ENCODE measurements around the gene RNF115.
"Not testable (repeated sequence)": the region's sequence is repeated elsewhere in the genome, so short reads cannot be mapped to it uniquely, and the experiment has no call there.

Gene RNF115

DNA sequence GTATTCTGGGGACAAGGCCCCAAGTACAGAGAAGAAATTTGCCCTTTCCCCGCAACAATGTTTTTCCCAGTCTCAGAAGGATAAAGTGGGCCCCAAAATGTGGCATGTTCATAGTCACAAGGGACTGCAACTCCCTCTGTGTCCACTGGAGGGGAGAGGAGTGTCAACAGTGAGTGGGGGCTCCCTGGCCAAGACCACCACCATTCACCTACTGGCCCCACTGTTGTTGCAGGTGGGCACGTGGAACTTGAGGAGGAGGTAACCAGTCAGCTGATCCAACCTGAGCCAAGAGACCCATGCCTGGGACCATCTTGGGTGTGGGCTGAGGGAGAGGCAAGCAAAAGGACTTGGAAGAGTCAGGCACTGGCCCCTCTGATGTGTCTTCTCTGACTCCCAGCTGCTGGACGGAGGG, 22.3 kb upstream of the RNF115 start:
- Histone ChIP-seq H3K4me3 (ENCODE audit: low read length) (peak overlapping the region; percentile 48), H3K36me3 (ENCODE audit: insufficient read depth, low read length) (peaks cover 60% of the 10 kb centered on the region), H3K27me3 (ENCODE audit: insufficient read depth, low read length) (no peaks in the 10 kb centered on the region), H3K9me3 (ENCODE audit: low read length) (no peaks in the 10 kb centered on the region), H2AFZ (ENCODE audit: low read depth, low read length) (peak overlapping the region; percentile 56), H3K4me1 (ENCODE audit: insufficient read depth, low read length) (peaks cover 3% of the 10 kb centered on the region)

- peak within 1 kb of the TSS; percentile 56 for H2AFZ ChIP-seq (ENCODE audit: low read depth, low read length)
- H3K4me3 ChIP-seq (ENCODE audit: low read length) = peak within 1 kb of the TSS; percentile 48
- H3K9me3 ChIP-seq (ENCODE audit: low read length) = no peaks in the 10 kb centered on the region
- peaks cover 3% of the 10 kb centered on the region for H3K4me1 ChIP-seq (ENCODE audit: insufficient read depth, low read length)
- H3K27me3 ChIP-seq (ENCODE audit: insufficient read depth, low read length) = no peaks in the 10 kb centered on the region
- H3K36me3 ChIP-seq (ENCODE audit: insufficient read depth, low read length) = peaks cover 60% of the 10 kb centered on the region
Observed at GRCh38 chr1:145845514-145846161, 21.7 kb upstream of the RNF115 start, which contains the start of gene NUDT17. TSS of gene NUDT17 (plus strand) at chr1:145845630. CDS start at chr1:145845641, 11 bp downstream.

DNA sequence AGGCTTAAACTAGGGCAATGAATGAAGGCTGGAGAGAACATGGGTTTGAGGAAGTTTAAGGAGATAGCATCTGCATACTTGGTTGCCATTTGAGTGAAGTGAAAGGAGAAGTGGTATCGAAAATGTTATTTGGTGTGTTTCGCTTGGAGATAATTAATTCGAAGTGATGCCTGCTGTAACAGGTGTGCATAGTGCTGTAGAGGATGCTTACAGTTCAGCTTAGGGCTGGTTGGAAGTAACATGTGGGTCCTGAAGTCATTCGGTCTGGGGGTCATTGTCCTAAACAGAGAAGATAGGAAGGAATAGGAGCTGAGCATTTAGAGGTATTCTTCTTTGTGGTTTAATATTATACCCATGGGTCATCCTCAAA, 21.2 kb upstream of the RNF115 start:
- Histone ChIP-seq H2AFZ (ENCODE audit: low read depth, low read length) (no peak overlapping the region), H3K4me3 (ENCODE audit: low read length) (peak overlapping the region; percentile 48), H3K36me3 (ENCODE audit: insufficient read depth, low read length) (peaks cover 55% of the 10 kb centered on the region), H3K9me3 (ENCODE audit: low read length) (no peaks in the 10 kb centered on the region), H3K4me1 (ENCODE audit: insufficient read depth, low read length) (peaks cover 3% of the 10 kb centered on the region), H3K27me3 (ENCODE audit: insufficient read depth, low read length) (no peaks in the 10 kb centered on the region)

DNA sequence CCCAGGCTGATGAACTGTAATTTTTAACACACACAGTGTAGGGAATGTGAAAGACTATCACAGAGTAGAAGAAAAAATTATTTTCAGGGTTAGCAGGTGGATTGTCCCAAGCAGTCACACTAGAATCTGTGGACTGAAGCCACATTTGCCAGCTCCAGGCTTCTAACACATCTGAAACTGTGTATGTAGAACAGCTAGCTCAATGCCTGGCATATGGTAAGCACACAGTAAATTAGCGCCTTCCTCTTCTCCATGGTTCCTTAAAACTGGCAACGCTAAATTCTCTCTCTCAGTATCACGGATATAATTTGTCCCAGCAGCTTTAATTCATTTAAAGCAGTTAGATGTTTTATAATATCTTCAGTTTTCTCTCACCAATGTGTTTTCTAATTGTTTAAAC, 19.1 kb upstream of the RNF115 start:
- peaks cover 3% of the 10 kb centered on the region for H3K4me1 ChIP-seq (ENCODE audit: insufficient read depth, low read length)
- no peaks in the 10 kb centered on the region for H3K27me3 ChIP-seq (ENCODE audit: insufficient read depth, low read length)
- H3K36me3 ChIP-seq (ENCODE audit: insufficient read depth, low read length) = peaks cover 57% of the 10 kb centered on the region
- H2AFZ ChIP-seq (ENCODE audit: low read depth, low read length) = no peak overlapping the region
- no peaks in the 10 kb centered on the region for H3K9me3 ChIP-seq (ENCODE audit: low read length)
- no peak overlapping the region for H3K4me3 ChIP-seq (ENCODE audit: low read length)

DNA sequence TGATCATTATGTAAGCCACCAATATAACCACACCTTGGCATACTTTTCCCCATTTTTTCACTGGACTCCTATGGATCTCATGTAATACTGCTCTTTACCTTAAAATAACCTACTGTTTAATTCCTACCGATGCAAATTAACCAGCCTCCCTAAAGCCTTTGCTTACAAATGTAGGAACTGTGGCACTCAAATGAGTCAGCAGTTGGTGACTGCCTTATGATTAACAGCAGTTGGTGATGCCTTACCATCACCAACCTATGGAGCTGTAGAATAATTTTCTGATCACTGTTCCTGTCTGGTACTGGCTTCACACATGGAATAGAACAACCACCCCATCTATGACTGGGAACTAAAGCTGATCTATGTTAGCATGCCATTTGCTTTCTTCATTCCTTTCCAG, 13.8 kb upstream of the RNF115 start:
- no peaks in the 10 kb centered on the region for H3K27me3 ChIP-seq (ENCODE audit: insufficient read depth, low read length)
- no peaks in the 10 kb centered on the region for H3K4me1 ChIP-seq (ENCODE audit: insufficient read depth, low read length)
- H3K4me3 ChIP-seq (ENCODE audit: low read length) = no peak overlapping the region
- H2AFZ ChIP-seq (ENCODE audit: low read depth, low read length) = no peak overlapping the region
- no peaks in the 10 kb centered on the region for H3K9me3 ChIP-seq (ENCODE audit: low read length)
- peaks cover 89% of the 10 kb centered on the region for H3K36me3 ChIP-seq (ENCODE audit: insufficient read depth, low read length)

GRCh38 chr1:145830810-145831209, 6.9 kb upstream of the RNF115 start:
- peaks cover 91% of the 10 kb centered on the region for H3K36me3 ChIP-seq (ENCODE audit: insufficient read depth, low read length)

DNA sequence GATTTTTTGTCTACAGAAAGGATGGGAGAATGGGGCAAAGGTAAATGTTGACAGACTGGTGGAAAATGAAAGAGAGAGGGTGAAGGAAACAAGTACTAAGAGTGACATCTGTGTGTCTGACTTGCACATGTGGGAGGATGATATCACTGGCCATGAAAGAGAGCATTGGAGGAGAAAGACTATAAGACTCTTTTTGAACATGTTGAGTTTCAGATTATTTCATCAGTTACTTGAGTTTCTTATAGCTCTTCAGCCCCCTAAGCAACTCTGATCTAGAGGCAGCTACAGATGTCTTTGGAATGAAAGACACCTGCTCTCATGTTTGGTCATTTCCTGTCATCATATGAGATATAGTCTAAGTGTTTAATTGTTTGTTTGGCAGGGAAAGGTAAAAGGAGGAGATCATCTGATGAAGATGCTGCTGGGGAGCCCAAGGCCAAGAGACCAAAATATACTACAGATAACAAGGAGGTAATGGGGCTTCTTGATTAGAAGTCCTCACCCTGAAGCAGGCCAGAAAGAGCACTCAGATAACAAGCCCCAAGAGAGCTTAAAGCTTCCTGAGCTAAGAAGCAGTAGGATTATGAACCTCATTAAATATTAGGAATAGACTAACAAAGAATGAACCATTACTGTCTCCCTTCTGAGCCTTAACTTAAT, 4.6 kb upstream of the RNF115 start:
- Histone ChIP-seq H3K4me3 (ENCODE audit: low read length) (no peak overlapping the region), H3K36me3 (ENCODE audit: insufficient read depth, low read length) (peaks cover 72% of the 10 kb centered on the region), H2AFZ (ENCODE audit: low read depth, low read length) (no peak overlapping the region), H3K9me3 (ENCODE audit: low read length) (no peaks in the 10 kb centered on the region), H3K4me1 (ENCODE audit: insufficient read depth, low read length) (peaks cover 9% of the 10 kb centered on the region), H3K27me3 (ENCODE audit: insufficient read depth, low read length) (no peaks in the 10 kb centered on the region)

More at GRCh38 chr1:145830810-145831209, 6.9 kb upstream of the RNF115 start:
- H3K27me3 ChIP-seq (ENCODE audit: insufficient read depth, low read length); H3K9me3 ChIP-seq (ENCODE audit: low read length); H3K4me1 ChIP-seq (ENCODE audit: insufficient read depth, low read length); H3K4me3 ChIP-seq (ENCODE audit: low read length); H2AFZ ChIP-seq (ENCODE audit: low read depth, low read length): not testable (repeated sequence)

GRCh38 chr1:145827966-145828365, 4.1 kb upstream of the RNF115 start:
- no peak overlapping the region for H3K4me3 ChIP-seq (ENCODE audit: low read length)
- H2AFZ ChIP-seq (ENCODE audit: low read depth, low read length) = no peak overlapping the region
- peaks cover 66% of the 10 kb centered on the region for H3K36me3 ChIP-seq (ENCODE audit: insufficient read depth, low read length)
- peaks cover 9% of the 10 kb centered on the region for H3K4me1 ChIP-seq (ENCODE audit: insufficient read depth, low read length)
- no peaks in the 10 kb centered on the region for H3K9me3 ChIP-seq (ENCODE audit: low read length)
- no peaks in the 10 kb centered on the region for H3K27me3 ChIP-seq (ENCODE audit: insufficient read depth, low read length)

GRCh38 chr1:145826030-145826429, 2.1 kb upstream of the RNF115 start:
- H3K4me3 ChIP-seq (ENCODE audit: low read length) = no peak overlapping the region

DNA sequence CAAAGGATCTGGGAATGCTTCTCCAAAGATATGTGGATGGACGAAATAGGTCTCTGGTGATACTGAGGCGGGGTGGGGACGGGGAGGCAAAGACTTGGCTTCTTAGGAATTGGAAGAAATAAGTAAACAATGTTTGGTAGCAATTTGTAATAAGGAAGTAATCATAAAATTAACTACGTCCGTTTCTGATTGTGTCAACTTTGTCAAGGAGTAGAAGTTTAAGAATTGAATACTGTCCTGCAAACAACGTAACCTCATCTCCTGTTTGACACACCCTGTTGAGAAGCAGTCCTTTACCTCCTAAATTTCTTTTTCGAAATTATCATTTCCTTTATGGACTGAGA, 576 bp upstream of the RNF115 start:
- Histone ChIP-seq H3K4me1 (ENCODE audit: insufficient read depth, low read length) (peaks cover 9% of the 10 kb centered on the region), H3K27me3 (ENCODE audit: insufficient read depth, low read length) (no peaks in the 10 kb centered on the region), H3K4me3 (ENCODE audit: low read length) (peak overlapping the region; percentile 76), H2AFZ (ENCODE audit: low read depth, low read length) (peak overlapping the region; percentile 76), H3K9me3 (ENCODE audit: low read length) (no peaks in the 10 kb centered on the region), H3K36me3 (ENCODE audit: insufficient read depth, low read length) (peaks cover 36% of the 10 kb centered on the region)

More at GRCh38 chr1:145826030-145826429, 2.1 kb upstream of the RNF115 start:
- Histone ChIP-seq H2AFZ (ENCODE audit: low read depth, low read length) (no peak overlapping the region), H3K36me3 (ENCODE audit: insufficient read depth, low read length) (peaks cover 50% of the 10 kb centered on the region), H3K9me3 (ENCODE audit: low read length) (no peaks in the 10 kb centered on the region), H3K27me3 (ENCODE audit: insufficient read depth, low read length) (no peaks in the 10 kb centered on the region), H3K4me1 (ENCODE audit: insufficient read depth, low read length) (peaks cover 9% of the 10 kb centered on the region)

DNA sequence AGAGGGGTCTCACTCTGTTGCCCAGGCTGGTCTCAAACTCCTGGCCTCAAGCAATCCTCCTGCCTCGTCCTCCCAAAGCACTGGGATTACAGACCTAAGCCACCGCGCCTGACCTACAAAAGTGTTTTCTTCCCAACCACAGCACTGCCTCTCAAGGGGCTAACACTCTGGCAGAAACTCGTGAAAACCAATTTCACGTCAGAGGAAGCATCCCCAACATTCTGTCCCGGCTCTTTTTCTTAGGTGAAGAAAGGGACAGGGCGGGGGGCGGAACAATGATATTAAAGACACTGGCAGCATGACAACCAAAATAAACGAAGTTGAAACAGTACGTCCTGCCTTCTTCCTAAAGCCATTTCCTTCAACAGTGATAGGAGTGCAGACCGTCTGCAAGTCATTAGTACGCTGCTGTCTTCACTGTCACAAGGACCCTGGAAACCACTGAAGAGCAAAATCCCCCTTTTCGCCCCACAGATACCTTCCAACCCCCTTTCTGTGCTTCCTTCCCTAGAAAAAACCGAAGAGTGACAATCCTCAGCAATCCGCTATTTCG, 1.0 kb downstream of the RNF115 start:
- H3K4me1 ChIP-seq (ENCODE audit: insufficient read depth, low read length); H3K27me3 ChIP-seq (ENCODE audit: insufficient read depth, low read length); H3K9me3 ChIP-seq (ENCODE audit: low read length); H3K4me3 ChIP-seq (ENCODE audit: low read length); H2AFZ ChIP-seq (ENCODE audit: low read depth, low read length): not testable (repeated sequence)
- peaks cover 22% of the 10 kb centered on the region for H3K36me3 ChIP-seq (ENCODE audit: insufficient read depth, low read length)

- not testable (repeated sequence) for H3K27me3 ChIP-seq (ENCODE audit: insufficient read depth, low read length); H3K36me3 ChIP-seq (ENCODE audit: insufficient read depth, low read length); H2AFZ ChIP-seq (ENCODE audit: low read depth, low read length); H3K4me1 ChIP-seq (ENCODE audit: insufficient read depth, low read length); H3K9me3 ChIP-seq (ENCODE audit: low read length); H3K4me3 ChIP-seq (ENCODE audit: low read length)
Observed at GRCh38 chr1:145818095-145818494, 5.8 kb downstream of the RNF115 start.

GRCh38 chr1:145812977-145813810, 10.7 kb downstream of the RNF115 start:
- H3K27me3 ChIP-seq (ENCODE audit: insufficient read depth, low read length); H3K4me3 ChIP-seq (ENCODE audit: low read length); H3K36me3 ChIP-seq (ENCODE audit: insufficient read depth, low read length); H2AFZ ChIP-seq (ENCODE audit: low read depth, low read length); H3K9me3 ChIP-seq (ENCODE audit: low read length); H3K4me1 ChIP-seq (ENCODE audit: insufficient read depth, low read length): not testable (repeated sequence)
